WERI-Rb-1 (cell line): ENCODE data around the gene CCDC30.
A peak's percentile ranks its signal among the peaks of the same experiment; 100 is the strongest.
"Not testable (repeated sequence)": the region's sequence is repeated elsewhere in the genome, so short reads cannot be mapped to it uniquely, and the experiment has no call there.

ENCODE experiments used
- DNase-seq: peaks from one replicate; pipeline ENCODE4 v3.0.0-alpha.2; 2020
- H3K27ac ChIP-seq: fragments of 250-450 bp; sonication (Bioruptor Pico); 2 replicates; pipeline ENCODE4 v1.5.1; 2020; ENCODE audit warnings: mild to moderate bottlenecking, moderate library complexity
- H3K27me3 ChIP-seq: fragments of 250-450 bp; sonication (Bioruptor Pico); 2 replicates; pipeline ENCODE4 v1.5.1; 2021; ENCODE audit warnings: mild to moderate bottlenecking, low read depth, moderate library complexity; ENCODE audit not compliant: insufficient read depth, severe bottlenecking
- H3K36me3 ChIP-seq: fragments of 250-450 bp; sonication (Bioruptor Pico); 2 replicates; pipeline ENCODE4 v1.5.1; 2020; ENCODE audit warnings: mild to moderate bottlenecking, moderate library complexity
- H3K4me3 ChIP-seq: 2 replicates; pipeline ENCODE4 v1.5.1; 2011; ENCODE audit warnings: low read depth, mild to moderate bottlenecking, control low read depth, low read length
- H3K9me3 ChIP-seq: fragments of 250-450 bp; sonication (Bioruptor Pico); 2 replicates; pipeline ENCODE4 v1.5.1; 2021; ENCODE audit warnings: mild to moderate bottlenecking, moderate library complexity; ENCODE audit not compliant: severe bottlenecking
- CTCF ChIP-seq: IDR thresholded peaks from 2 replicates; pipeline ENCODE4 v1.5.1; 2011; ENCODE audit warnings: low read depth, mild to moderate bottlenecking, control low read depth, inconsistent platforms, low read length

The CCDC30 gene

DNA sequence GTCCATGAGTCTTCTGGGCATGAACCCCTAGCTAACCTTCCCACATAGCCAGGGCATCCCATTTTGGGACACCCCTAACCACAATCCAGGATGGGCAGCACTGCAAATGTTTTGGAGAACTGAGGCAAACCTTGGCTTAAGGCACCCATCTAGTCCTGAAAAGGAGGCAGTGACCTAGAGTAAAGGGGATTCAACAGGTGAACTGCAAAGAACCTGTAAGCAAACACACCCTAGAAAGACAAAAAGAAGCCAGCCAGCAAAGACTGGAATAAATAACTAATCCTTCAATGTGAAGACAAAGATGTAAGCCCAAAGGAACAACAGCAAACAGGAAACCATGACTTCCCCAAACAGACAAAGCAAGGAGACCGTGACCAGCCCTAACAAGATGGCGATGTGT, 138.4 kb downstream of the CCDC30 start:
- Histone ChIP-seq H3K27me3 (no peaks in the 10 kb centered on the region), H3K36me3 (no peaks in the 10 kb centered on the region), H3K9me3 (no peaks in the 10 kb centered on the region), H3K4me3 (no peak overlapping the region), H3K27ac (no peak overlapping the region)
- no peak for TF ChIP-seq CTCF
- no peak for DNase-seq

- H3K27ac ChIP-seq, result no peak overlapping the region
- no peaks in the 10 kb centered on the region for H3K27me3 ChIP-seq
- no peak overlapping the region for H3K4me3 ChIP-seq
- no peak for DNase-seq
- peaks cover 4% of the 10 kb centered on the region for H3K9me3 ChIP-seq
- no peaks in the 10 kb centered on the region for H3K36me3 ChIP-seq
- no peak for TF ChIP-seq CTCF
Measured at GRCh38 chr1:42613803-42614131, 150.7 kb downstream of the CCDC30 start.

- no peak overlapping the region for H3K27ac ChIP-seq
- no peak for TF ChIP-seq CTCF
Measured at GRCh38 chr1:42618866-42619265, 155.8 kb downstream of the CCDC30 start.

DNA sequence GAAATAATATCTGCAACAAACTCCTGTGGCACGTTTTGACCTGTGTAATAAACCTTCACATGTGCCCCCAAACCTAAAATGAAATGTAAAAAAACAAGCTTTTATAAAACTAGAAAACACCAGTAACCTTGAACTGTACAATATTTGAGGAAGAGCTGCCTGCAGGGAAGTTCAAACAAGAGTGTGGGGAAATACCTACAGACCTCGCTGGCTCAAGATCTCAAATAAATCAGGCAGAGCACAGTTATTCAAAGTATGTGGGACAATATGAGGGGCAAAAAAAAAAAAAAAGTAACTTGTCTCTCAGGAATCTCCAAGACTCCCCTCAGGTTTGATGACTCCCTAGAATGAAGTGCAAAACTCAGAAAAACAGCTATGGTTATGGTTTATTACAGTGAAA, 157.2 kb downstream of the CCDC30 start:
- H3K27me3 ChIP-seq, result no peaks in the 10 kb centered on the region
- DNase-seq, result no peak
- no peak for TF ChIP-seq CTCF
- no peaks in the 10 kb centered on the region for H3K36me3 ChIP-seq
- no peak overlapping the region for H3K27ac ChIP-seq
- no peak overlapping the region for H3K4me3 ChIP-seq
- no peaks in the 10 kb centered on the region for H3K9me3 ChIP-seq

More at GRCh38 chr1:42618866-42619265, 155.8 kb downstream of the CCDC30 start:
- Histone ChIP-seq H3K36me3 (no peaks in the 10 kb centered on the region), H3K4me3 (no peak overlapping the region), H3K27me3 (no peaks in the 10 kb centered on the region), H3K9me3 (peaks cover 4% of the 10 kb centered on the region)
- DNase-seq, result no peak

DNA sequence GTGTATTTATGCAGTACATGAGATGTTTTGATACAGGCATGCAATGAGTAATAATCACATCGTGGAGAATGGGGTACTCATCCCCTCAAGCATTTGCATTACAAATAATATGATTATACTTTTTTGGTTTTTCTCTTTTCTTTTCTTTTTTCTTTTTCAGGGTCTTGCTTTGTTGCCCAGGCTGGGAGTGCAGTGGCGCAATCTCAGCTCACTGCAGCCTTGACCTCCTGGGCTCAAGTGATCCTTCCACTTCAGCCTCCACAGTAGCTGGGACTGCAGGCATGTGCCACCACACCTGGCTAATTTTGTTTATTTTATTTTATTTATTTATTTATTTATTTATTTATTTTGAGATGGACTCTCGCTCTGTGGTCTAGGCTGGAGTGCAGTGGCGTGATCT, 158.1 kb downstream of the CCDC30 start:
- H3K4me3 ChIP-seq, DNase-seq, H3K9me3 ChIP-seq, H3K27ac ChIP-seq, H3K27me3 ChIP-seq, H3K36me3 ChIP-seq: not testable (repeated sequence)

GRCh38 chr1:42627205-42627604, 164.1 kb downstream of the CCDC30 start:
- not testable (repeated sequence) for H3K27ac ChIP-seq, H3K4me3 ChIP-seq, H3K36me3 ChIP-seq, H3K9me3 ChIP-seq, H3K27me3 ChIP-seq, DNase-seq

DNA sequence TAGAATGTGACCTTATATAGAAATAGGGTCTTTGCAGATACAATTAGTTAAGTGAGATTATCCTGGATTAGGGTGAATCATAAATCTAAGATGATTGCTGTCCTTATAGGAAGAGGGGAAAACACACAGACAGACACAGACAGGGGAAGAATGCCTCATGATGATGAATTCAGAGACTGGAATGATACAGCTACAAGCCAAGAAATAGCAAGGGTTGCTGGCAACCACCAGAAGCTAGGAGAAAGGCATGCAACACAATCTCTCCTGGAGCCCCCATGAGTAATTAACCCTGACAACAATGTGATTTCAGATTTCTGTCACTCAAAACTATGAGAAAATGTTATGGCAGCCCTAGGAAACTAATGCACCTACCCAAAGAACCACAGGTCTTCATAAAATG, 176.0 kb downstream of the CCDC30 start:
- Histone ChIP-seq H3K9me3 (peaks cover 2% of the 10 kb centered on the region), H3K4me3 (no peak overlapping the region), H3K27ac (peak overlapping the region; percentile 34), H3K36me3 (no peaks in the 10 kb centered on the region), H3K27me3 (no peaks in the 10 kb centered on the region)
- no peak for TF ChIP-seq CTCF
- DNase-seq, result no peak
